ENCODE data around the gene ADCK1.

Gene ADCK1

GRCh38 chr14:77924141-77924948 is 124.4 kb downstream of the ADCK1 start:
- H3K4me3 ChIP-seq (replicated peaks; ENCODE audit: low read depth, low read length): no peak overlapping the region
- no peak for TF ChIP-seq CTCF (IDR thresholded peaks at IDR 0.05; ENCODE audit: low read depth, low read length, missing control alignments)
- DNase-seq (ENCODE audit: extremely low read depth, low read depth): no peak

- H3K4me3 ChIP-seq (replicated peaks; ENCODE audit: low read depth, low read length): no peak overlapping the region
- no peak for DNase-seq (ENCODE audit: extremely low read depth, low read depth)
- no peak for TF ChIP-seq CTCF (IDR thresholded peaks at IDR 0.05; ENCODE audit: low read depth, low read length, missing control alignments)
Measured at GRCh38 chr14:77926942-77927341, 127.0 kb downstream of the ADCK1 start.

- no peak overlapping the region for H3K4me3 ChIP-seq (replicated peaks; ENCODE audit: low read depth, low read length)
- no peak for TF ChIP-seq CTCF (IDR thresholded peaks at IDR 0.05; ENCODE audit: low read depth, low read length, missing control alignments)
- no peak for DNase-seq (ENCODE audit: extremely low read depth, low read depth)
Measured at GRCh38 chr14:77931441-77931840, 131.5 kb downstream of the ADCK1 start.

GRCh38 chr14:77936138-77936639 is 136.3 kb downstream of the ADCK1 start:
- no peak for DNase-seq (ENCODE audit: extremely low read depth, low read depth)
- no peak for TF ChIP-seq CTCF (IDR thresholded peaks at IDR 0.05; ENCODE audit: low read depth, low read length, missing control alignments)
- H3K4me3 ChIP-seq (replicated peaks; ENCODE audit: low read depth, low read length): no peak overlapping the region

GRCh38 chr14:77947372-77947771 is 147.5 kb downstream of the ADCK1 start:
- TF ChIP-seq CTCF (IDR thresholded peaks at IDR 0.05; ENCODE audit: low read depth, low read length, missing control alignments): no peak
- H3K4me3 ChIP-seq (replicated peaks; ENCODE audit: low read depth, low read length): no peak overlapping the region
- DNase-seq (ENCODE audit: extremely low read depth, low read depth): no peak

GRCh38 chr14:77950371-77951063 is 150.6 kb downstream of the ADCK1 start:
- no peak overlapping the region for H3K4me3 ChIP-seq (replicated peaks; ENCODE audit: low read depth, low read length)
- TF ChIP-seq CTCF (IDR thresholded peaks at IDR 0.05; ENCODE audit: low read depth, low read length, missing control alignments): no peak
- DNase-seq (ENCODE audit: extremely low read depth, low read depth): peak; percentile 40
